H54 (cell line): ENCODE results near the gene ZNFX1.

Source experiments
- DNase-seq: peaks from one replicate; pipeline ENCODE4 v3.0.0; 2011; ENCODE audit warnings: low spot score, mixed read lengths; ENCODE audit not compliant: insufficient read length
- FAIRE-seq: peaks from 3 replicates; lab custom pipeline; 2011; peaks lifted over from hg19 to GRCh38; lab: Jason Lieb, UNC
- POLR2A ChIP-seq: IDR thresholded peaks from 2 replicates; pipeline ENCODE4 v1.6.1; 2011; ENCODE audit warnings: low read depth, mild to moderate bottlenecking, low read length

ZNFX1 gene

GRCh38 chr20:49286689-49287551, 9.1 kb upstream of the ZNFX1 start:
- DNase-seq (no peak), FAIRE-seq (no peak)
- TF ChIP-seq POLR2A: no peak

- no peak for TF ChIP-seq POLR2A
- FAIRE-seq: no peak
- no peak for DNase-seq
Observed at GRCh38 chr20:49285813-49286494, 8.1 kb upstream of the ZNFX1 start.

- no peak for TF ChIP-seq POLR2A
- DNase-seq (no peak), FAIRE-seq (no peak)
Observed at GRCh38 chr20:49285233-49285668, 7.4 kb upstream of the ZNFX1 start.

GRCh38 chr20:49284818-49285217, 7.0 kb upstream of the ZNFX1 start:
- TF ChIP-seq POLR2A: no peak
- DNase-seq: no peak
- no peak for FAIRE-seq

- FAIRE-seq (no peak), DNase-seq (no peak)
- TF ChIP-seq POLR2A: no peak
Observed at GRCh38 chr20:49283703-49284625, 6.1 kb upstream of the ZNFX1 start.

GRCh38 chr20:49283176-49283702, 5.4 kb upstream of the ZNFX1 start:
- no peak for DNase-seq
- no peak for FAIRE-seq
- TF ChIP-seq POLR2A: no peak

- DNase-seq: no peak
- no peak for TF ChIP-seq POLR2A
- FAIRE-seq: no peak
Observed at GRCh38 chr20:49282584-49283171, 4.8 kb upstream of the ZNFX1 start.

- FAIRE-seq: no peak
- TF ChIP-seq POLR2A: no peak
Observed at GRCh38 chr20:49281913-49282467, 4.1 kb upstream of the ZNFX1 start.

GRCh38 chr20:49281059-49281912, 3.4 kb upstream of the ZNFX1 start:
- FAIRE-seq (no peak), DNase-seq (no peak)
- TF ChIP-seq POLR2A: no peak

More at GRCh38 chr20:49281913-49282467, 4.1 kb upstream of the ZNFX1 start:
- DNase-seq: no peak

GRCh38 chr20:49280463-49281058, 2.7 kb upstream of the ZNFX1 start:
- FAIRE-seq (no peak), DNase-seq (no peak)
- no peak for TF ChIP-seq POLR2A

GRCh38 chr20:49279677-49280462, 2.0 kb upstream of the ZNFX1 start:
- FAIRE-seq: no peak
- DNase-seq: no peak
- TF ChIP-seq POLR2A: peak; percentile 19; the same call in 1 of the 2 replicates
